Mesendoderm (in vitro differentiated cells): ENCODE measurements around the gene PIEZO2.

ENCODE experiments used
- DNase-seq: peaks from one replicate; pipeline ENCODE4 v3.0.0; 2013
- H2AK5ac ChIP-seq: 2 replicates; pipeline ENCODE4 v1.6.1; 2013; ENCODE audit warnings: low read length, inconsistent platforms
- H2BK120ac ChIP-seq: 2 replicates; pipeline ENCODE4 v1.6.1; 2013; ENCODE audit warnings: low read depth, mild to moderate bottlenecking, low read length, moderate library complexity, mixed read lengths
- H2BK15ac ChIP-seq: replicated peaks from 2 replicates; pipeline ENCODE4 v1.6.1; 2013; ENCODE audit warnings: low read depth, mild to moderate bottlenecking, moderate library complexity
- H2BK5ac ChIP-seq: 2 replicates; pipeline ENCODE4 v1.6.1; 2013; ENCODE audit warnings: low read length, inconsistent platforms
- H3K18ac ChIP-seq: 2 replicates; pipeline ENCODE4 v1.6.1; 2013; ENCODE audit warnings: mild to moderate bottlenecking, low read length, mixed read lengths
- H3K23ac ChIP-seq: one replicate; pipeline ENCODE4 v1.6.1; 2013; ENCODE audit warnings: low read length
- H3K27ac ChIP-seq: 2 replicates; pipeline ENCODE4 v1.5.1; 2013; ENCODE audit warnings: low read depth, mild to moderate bottlenecking, inconsistent platforms, low read length, moderate library complexity
- H3K27me3 ChIP-seq: 2 replicates; pipeline ENCODE4 v1.6.1; 2013; ENCODE audit warnings: low read length, control low read depth, mild to moderate bottlenecking, inconsistent platforms; ENCODE audit not compliant: insufficient read depth, poor library complexity
- H3K36me3 ChIP-seq: 2 replicates; pipeline ENCODE4 v1.6.1; 2013; ENCODE audit warnings: low read length, inconsistent platforms; ENCODE audit not compliant: control insufficient read depth, insufficient read depth
- H3K4ac ChIP-seq: one replicate; pipeline ENCODE4 v1.6.1; 2013; ENCODE audit warnings: low read depth, mild to moderate bottlenecking, low read length, moderate library complexity
- H3K4me1 ChIP-seq: 2 replicates; pipeline ENCODE4 v1.6.1; 2013; ENCODE audit warnings: low read depth, low read length, inconsistent platforms; ENCODE audit not compliant: control insufficient read depth
- H3K4me2 ChIP-seq: 2 replicates; pipeline ENCODE4 v1.6.1; 2013; ENCODE audit warnings: low read length
- H3K4me3 ChIP-seq: 2 replicates; pipeline ENCODE4 v1.5.1; 2013; ENCODE audit warnings: mild to moderate bottlenecking, low read length
- H3K56ac ChIP-seq: one replicate; pipeline ENCODE4 v1.6.1; 2013; ENCODE audit warnings: low read length
- H3K79me1 ChIP-seq: 2 replicates; pipeline ENCODE4 v1.6.1; 2013; ENCODE audit warnings: low read length, inconsistent platforms
- H3K79me2 ChIP-seq: 2 replicates; pipeline ENCODE4 v1.6.1; 2013; ENCODE audit warnings: mild to moderate bottlenecking, low read length; ENCODE audit not compliant: control insufficient read depth, insufficient read depth
- H3K9ac ChIP-seq: 2 replicates; pipeline ENCODE4 v1.6.1; 2013; ENCODE audit warnings: low read length, inconsistent platforms
- H4K5ac ChIP-seq: one replicate; pipeline ENCODE4 v1.6.1; 2013; ENCODE audit warnings: low read length
- H4K8ac ChIP-seq: one replicate; pipeline ENCODE4 v1.6.1; 2013; ENCODE audit warnings: low read depth, mild to moderate bottlenecking, control low read depth, low read length, moderate library complexity
- WGBS: extraction: QIAGEN DNeasy Blood & Tissue Kit; methylation state at CpG from one replicate; pipeline ENCODE4 v1.1.7; 2013; ENCODE audit warnings: low lambda C conversion rate, missing lambda C conversion rate; ENCODE audit not compliant: insufficient coverage; ENCODE audit errors: extremely low coverage; 5-methylcytosine and 5-hydroxymethylcytosine counted together

Gene PIEZO2

GRCh38 chr18:11050966-11051365 is 98.4 kb downstream of the PIEZO2 start:
- H3K79me2 ChIP-seq: no peaks in the 10 kb centered on the region
- H3K27me3 ChIP-seq: no peaks in the 10 kb centered on the region
- no peak overlapping the region for H2BK120ac ChIP-seq
- no peak overlapping the region for H4K5ac ChIP-seq
- no peak overlapping the region for H3K56ac ChIP-seq
- H3K27ac ChIP-seq: no peak overlapping the region
- H3K36me3 ChIP-seq: no peaks in the 10 kb centered on the region
- H2BK15ac ChIP-seq: no peak overlapping the region
- no CpG with 5 or more reads among the region's 2 CpGs for WGBS
- no peak overlapping the region for H3K4me2 ChIP-seq
- no peaks in the 10 kb centered on the region for H3K79me1 ChIP-seq
- H3K4ac ChIP-seq: no peak overlapping the region
- H2BK5ac ChIP-seq: no peak overlapping the region
- no peak overlapping the region for H3K18ac ChIP-seq
- no peak overlapping the region for H3K4me3 ChIP-seq
- no peak overlapping the region for H2AK5ac ChIP-seq
- H3K4me1 ChIP-seq: no peaks in the 10 kb centered on the region
- H3K9ac ChIP-seq: no peak overlapping the region
- no peak overlapping the region for H4K8ac ChIP-seq
- H3K23ac ChIP-seq: no peak overlapping the region
- DNase-seq: no peak

DNA sequence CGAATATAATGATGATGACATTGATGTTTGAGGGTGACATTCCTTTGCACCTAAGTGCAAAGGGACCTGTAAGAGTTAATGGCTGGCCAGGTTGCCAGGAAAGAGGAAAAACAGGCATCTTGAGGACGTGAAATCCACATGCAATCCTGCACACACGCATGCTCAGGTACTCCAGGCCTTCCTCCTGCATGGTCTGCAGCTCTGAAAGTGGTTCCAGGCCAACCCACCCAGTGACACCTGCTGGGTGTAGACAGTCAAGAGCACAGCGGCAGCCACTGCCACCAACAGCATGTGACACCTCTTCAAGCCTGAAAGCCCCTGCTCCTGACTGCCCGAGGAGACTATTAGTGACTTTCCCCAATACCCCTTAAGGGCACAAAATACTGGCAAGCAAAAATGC is 101.6 kb downstream of the PIEZO2 start:
- Histone ChIP-seq H4K5ac (no peak overlapping the region), H3K4me3 (no peak overlapping the region), H3K79me1 (no peaks in the 10 kb centered on the region), H2BK5ac (no peak overlapping the region), H3K4ac (no peak overlapping the region), H3K56ac (no peak overlapping the region), H3K23ac (no peak overlapping the region), H2AK5ac (no peak overlapping the region), H3K9ac (no peak overlapping the region), H3K4me2 (no peak overlapping the region), H3K4me1 (no peaks in the 10 kb centered on the region), H2BK15ac (no peak overlapping the region), H3K36me3 (no peaks in the 10 kb centered on the region), H3K27ac (no peak overlapping the region), H3K27me3 (no peaks in the 10 kb centered on the region), H3K18ac (no peak overlapping the region), H4K8ac (no peak overlapping the region), H3K79me2 (no peaks in the 10 kb centered on the region), H2BK120ac (no peak overlapping the region)
- no CpG with 5 or more reads among the region's 5 CpGs for WGBS
- peak; percentile 35 for DNase-seq

DNA sequence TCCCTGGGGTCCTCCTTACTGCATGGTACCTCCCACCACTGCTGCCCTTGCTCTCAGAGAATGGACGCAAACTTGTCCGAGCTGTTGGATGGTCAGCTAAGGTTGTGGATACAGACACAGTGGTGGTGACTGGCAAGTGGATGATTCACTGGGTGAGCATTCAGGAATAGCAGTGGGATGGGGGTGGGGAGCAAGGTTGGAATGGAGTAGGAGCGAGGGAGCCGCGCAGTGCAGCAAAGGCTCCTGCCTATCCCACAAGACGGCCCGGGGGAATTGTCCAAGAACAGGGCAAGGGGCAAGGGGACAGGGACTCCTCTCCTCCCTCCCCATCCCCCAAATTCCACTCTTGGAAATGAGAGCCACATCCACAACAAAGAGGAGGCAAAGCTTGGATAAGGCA is 102.2 kb downstream of the PIEZO2 start:
- WGBS: no CpG with 5 or more reads among the region's 7 CpGs
- H3K4me1 ChIP-seq: no peaks in the 10 kb centered on the region
- H3K79me1 ChIP-seq: no peaks in the 10 kb centered on the region
- no peak overlapping the region for H3K23ac ChIP-seq
- H4K8ac ChIP-seq: no peak overlapping the region
- no peak overlapping the region for H2BK120ac ChIP-seq
- H3K56ac ChIP-seq: peak overlapping the region; percentile 2
- no peak overlapping the region for H2AK5ac ChIP-seq
- no peak overlapping the region for H4K5ac ChIP-seq
- H3K4ac ChIP-seq: no peak overlapping the region
- no peaks in the 10 kb centered on the region for H3K36me3 ChIP-seq
- no peak overlapping the region for H3K4me2 ChIP-seq
- no peak overlapping the region for H3K9ac ChIP-seq
- DNase-seq: peak; percentile 51
- H3K79me2 ChIP-seq: no peaks in the 10 kb centered on the region
- H2BK5ac ChIP-seq: no peak overlapping the region
- no peak overlapping the region for H2BK15ac ChIP-seq
- H3K18ac ChIP-seq: no peak overlapping the region
- H3K27ac ChIP-seq: no peak overlapping the region
- H3K4me3 ChIP-seq: no peak overlapping the region
- H3K27me3 ChIP-seq: no peaks in the 10 kb centered on the region

GRCh38 chr18:11046140-11046539 is 103.2 kb downstream of the PIEZO2 start:
- no CpG with 5 or more reads among the region's 2 CpGs for WGBS
- no peak for DNase-seq

GRCh38 chr18:11043694-11044093 is 105.7 kb downstream of the PIEZO2 start:
- Histone ChIP-seq H3K79me1 (no peaks in the 10 kb centered on the region), H3K27me3 (no peaks in the 10 kb centered on the region), H3K4me1 (no peaks in the 10 kb centered on the region), H3K4me3 (no peak overlapping the region), H2BK15ac (no peak overlapping the region), H2AK5ac (no peak overlapping the region), H4K8ac (no peak overlapping the region), H3K36me3 (no peaks in the 10 kb centered on the region), H2BK120ac (no peak overlapping the region), H3K27ac (no peak overlapping the region), H3K9ac (no peak overlapping the region), H4K5ac (no peak overlapping the region), H2BK5ac (no peak overlapping the region), H3K18ac (no peak overlapping the region), H3K23ac (no peak overlapping the region), H3K4me2 (no peak overlapping the region), H3K79me2 (no peaks in the 10 kb centered on the region), H3K56ac (no peak overlapping the region), H3K4ac (no peak overlapping the region)
- no peak for DNase-seq
- WGBS: no CpG with 5 or more reads among the region's 7 CpGs

More at GRCh38 chr18:11046140-11046539, 103.2 kb downstream of the PIEZO2 start:
- H3K79me1 ChIP-seq: no peaks in the 10 kb centered on the region
- no peak overlapping the region for H4K8ac ChIP-seq
- no peaks in the 10 kb centered on the region for H3K27me3 ChIP-seq
- H3K18ac ChIP-seq: no peak overlapping the region
- no peak overlapping the region for H2BK5ac ChIP-seq
- H2BK120ac ChIP-seq: no peak overlapping the region
- H3K4me1 ChIP-seq: no peaks in the 10 kb centered on the region
- H3K4me3 ChIP-seq: no peak overlapping the region
- H3K4me2 ChIP-seq: no peak overlapping the region
- no peaks in the 10 kb centered on the region for H3K36me3 ChIP-seq
- H2AK5ac ChIP-seq: no peak overlapping the region
- no peak overlapping the region for H3K27ac ChIP-seq
- H3K23ac ChIP-seq: no peak overlapping the region
- H3K4ac ChIP-seq: no peak overlapping the region
- H3K9ac ChIP-seq: no peak overlapping the region
- H4K5ac ChIP-seq: no peak overlapping the region
- no peak overlapping the region for H3K56ac ChIP-seq
- no peaks in the 10 kb centered on the region for H3K79me2 ChIP-seq
- no peak overlapping the region for H2BK15ac ChIP-seq

DNA sequence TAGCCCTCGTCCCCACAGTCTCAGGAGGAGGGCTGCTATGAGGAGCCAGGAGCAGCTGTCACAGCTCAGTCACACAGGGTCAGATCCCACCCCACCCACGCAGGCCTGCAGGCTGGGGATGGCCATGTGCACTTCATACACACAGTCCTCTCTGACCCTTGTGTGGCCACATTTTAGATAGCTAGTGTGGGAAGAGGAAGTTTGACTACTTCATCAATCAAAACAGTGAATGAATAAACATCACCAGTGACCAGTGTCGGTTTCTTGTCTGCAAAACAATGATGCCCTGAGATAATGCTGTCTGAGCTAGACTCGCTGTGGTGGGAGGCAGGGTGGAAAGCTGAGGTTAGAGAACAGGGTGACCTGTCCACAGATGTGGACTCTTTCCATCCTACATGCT is 107.1 kb downstream of the PIEZO2 start:
- Histone ChIP-seq H4K5ac (no peak overlapping the region), H2BK15ac (no peak overlapping the region), H3K18ac (no peak overlapping the region), H3K27ac (no peak overlapping the region), H2BK5ac (no peak overlapping the region), H2AK5ac (no peak overlapping the region), H3K4me3 (no peak overlapping the region), H3K4ac (no peak overlapping the region), H3K4me2 (no peak overlapping the region), H3K9ac (no peak overlapping the region), H3K36me3 (no peaks in the 10 kb centered on the region), H3K56ac (no peak overlapping the region), H3K79me2 (no peaks in the 10 kb centered on the region), H3K27me3 (no peaks in the 10 kb centered on the region), H2BK120ac (no peak overlapping the region), H3K4me1 (no peaks in the 10 kb centered on the region), H3K79me1 (no peaks in the 10 kb centered on the region), H4K8ac (no peak overlapping the region), H3K23ac (no peak overlapping the region)
- WGBS: no CpG with 5 or more reads among the region's 4 CpGs
- no peak for DNase-seq
